Nucleus accumbens (tissue), 56 donors: Measurements from ENCODE around the gene ANKZF1.
A peak's percentile ranks its signal among the peaks of the same experiment; 100 is the strongest.

Experiments
- DNase-seq, 56 donors: peaks; one replicate each; lab custom pipeline; 2025; lab: John Stamatoyannopoulos, UW

Gene ANKZF1

DNA sequence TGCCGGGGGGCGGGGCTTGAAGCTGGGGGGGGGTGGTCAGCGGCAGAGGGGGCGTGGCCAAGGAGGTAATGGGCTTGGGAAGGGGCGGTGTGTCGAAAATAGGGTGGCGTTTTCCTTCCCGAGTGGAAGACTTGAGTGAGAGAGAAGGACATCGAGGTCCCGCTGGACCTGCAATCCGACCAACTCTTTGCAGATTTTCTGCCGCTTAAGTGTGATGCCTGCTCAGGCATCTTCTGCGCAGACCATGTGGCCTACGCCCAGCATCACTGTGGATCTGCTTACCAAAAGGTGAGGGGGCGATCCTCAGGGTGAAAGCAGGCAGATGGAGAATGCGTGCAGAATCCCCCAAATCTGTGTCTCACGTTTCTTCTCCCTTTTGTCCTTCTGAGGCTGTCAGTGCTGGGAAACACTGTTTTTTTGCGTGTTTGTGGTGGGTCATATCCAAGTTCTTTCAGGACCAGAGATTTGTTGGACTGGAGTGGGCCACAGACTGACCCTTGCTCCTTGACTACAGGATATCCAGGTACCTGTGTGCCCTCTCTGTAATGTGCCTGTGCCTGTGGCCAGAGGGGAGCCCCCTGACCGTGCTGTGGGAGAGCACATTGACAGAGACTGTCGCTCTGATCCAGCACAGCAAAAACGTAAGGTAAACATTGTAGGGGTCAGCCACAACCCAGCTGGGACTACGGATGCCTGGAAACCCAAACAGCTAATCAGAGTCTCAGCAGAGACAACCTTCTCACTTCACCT, 22.3 kb upstream of the ANKZF1 start:
- peak in 1 of 56 donors; percentile 78 for DNase-seq

DNA sequence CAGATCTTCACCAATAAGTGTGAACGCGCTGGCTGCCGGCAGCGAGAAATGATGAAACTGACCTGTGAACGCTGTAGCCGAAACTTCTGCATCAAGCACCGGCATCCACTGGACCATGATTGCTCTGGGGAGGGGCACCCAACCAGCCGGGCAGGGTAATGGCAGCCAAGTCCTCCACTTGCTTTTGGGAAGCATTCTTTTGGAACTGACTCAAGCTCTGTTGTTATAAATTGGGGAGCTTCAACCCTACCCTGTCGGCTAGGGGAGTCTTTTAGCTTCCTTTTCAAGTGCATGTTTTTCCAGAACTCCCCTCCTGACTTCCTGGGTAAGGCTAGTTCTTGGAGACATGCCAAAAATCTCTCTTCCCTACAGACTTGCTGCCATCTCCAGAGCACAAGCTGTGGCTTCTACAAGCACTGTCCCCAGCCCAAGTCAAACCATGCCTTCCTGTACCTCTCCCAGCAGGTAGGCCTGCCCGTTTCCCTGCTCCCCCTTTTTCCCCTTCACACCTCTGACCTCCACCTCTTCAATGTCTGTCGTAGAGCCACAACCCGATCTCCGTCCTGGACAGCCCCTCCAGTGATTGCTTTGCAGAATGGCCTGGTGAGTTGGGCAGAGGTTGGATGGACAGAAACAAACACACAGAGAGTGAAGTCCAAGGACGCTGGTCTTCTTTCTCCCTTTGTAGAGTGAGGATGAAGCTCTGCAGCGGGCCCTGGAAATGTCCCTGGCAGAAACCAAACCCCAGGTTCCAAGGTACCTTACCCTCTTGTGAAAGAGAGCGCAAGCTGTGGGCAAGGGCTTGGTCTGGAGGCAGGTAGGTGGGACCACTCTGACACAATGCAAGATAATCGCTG, 21.5 kb upstream of the ANKZF1 start:
- peak in 1 of 56 donors; percentile 10 for DNase-seq

DNA sequence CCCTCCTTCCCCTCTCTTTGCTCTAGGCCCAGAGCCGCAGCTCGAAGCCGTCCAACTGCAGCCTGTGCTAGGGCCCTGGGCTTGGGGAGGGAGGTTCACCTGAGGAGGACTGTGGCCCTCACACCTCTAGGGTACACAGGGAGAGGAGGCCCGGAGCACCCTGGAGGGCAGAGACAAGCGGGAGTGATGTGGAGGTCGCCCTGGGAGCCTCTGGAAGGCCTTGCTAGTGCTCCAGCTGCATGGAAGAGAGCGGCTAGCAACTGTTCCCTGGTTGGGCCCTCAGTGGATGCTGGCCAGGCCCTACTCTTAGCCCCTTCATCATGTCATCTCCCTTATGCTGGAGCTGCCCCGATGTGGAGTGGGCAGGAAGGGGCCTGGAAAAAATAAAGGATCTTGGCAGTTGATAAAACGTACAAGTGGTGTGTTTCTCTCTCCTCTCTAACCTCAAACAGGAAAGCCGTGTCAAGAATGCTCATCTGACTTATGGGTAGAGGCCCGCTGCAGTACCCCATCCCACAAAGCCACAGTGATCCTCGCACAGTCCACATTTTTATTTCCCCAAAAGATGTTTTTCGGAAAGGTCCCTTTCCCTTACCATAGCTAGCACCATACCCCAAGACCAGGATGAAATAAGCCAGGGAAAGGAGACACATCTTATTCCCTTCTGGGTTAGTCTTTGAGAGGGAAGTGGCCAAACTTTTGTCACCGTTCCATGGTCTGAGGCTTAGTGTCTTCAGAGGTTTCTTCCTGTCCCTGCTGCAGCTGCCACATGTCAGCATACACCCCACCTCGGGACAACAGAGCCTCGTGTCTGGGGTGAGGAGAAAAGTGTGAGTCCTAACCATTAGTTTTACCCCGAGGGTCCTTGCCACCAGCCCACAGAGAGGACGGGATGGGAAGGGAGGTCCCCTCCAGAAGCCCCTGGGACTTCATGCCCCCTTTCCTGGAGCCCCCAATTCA, 20.1 kb upstream of the ANKZF1 start:
- no peak for DNase-seq

DNA sequence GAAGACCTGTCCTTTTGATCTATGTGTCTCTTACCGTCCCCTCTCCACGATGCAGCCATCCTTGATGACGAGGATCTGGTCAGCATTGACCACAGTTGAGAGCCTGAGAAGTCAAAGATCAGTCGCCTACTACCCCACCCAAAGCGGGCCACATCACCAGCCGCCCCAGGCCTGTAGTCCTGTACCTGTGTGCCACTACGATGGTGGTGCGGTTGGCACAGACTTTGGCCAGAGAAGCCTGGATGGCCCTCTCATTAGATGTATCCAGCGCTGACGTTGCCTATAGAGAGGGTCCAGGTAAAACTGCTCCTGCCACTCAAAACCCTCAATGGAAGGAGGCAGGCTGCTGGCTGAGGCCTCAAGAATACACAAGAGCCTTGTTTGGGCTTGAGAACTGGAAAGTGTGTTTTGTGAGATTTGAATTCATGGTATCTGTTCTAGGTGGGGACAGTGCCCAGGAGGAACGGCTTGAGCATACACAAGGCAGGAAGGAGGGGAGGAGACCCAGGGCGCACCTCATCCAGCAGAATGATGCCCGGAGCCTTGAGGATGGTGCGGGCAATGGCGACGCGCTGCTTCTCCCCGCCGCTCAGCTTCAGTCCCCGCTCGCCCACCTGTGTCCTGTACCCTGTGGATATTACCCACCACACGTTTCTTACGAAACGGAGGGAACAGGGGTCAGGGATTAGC, 19.3 kb upstream of the ANKZF1 start:
- DNase-seq: no peak

DNA sequence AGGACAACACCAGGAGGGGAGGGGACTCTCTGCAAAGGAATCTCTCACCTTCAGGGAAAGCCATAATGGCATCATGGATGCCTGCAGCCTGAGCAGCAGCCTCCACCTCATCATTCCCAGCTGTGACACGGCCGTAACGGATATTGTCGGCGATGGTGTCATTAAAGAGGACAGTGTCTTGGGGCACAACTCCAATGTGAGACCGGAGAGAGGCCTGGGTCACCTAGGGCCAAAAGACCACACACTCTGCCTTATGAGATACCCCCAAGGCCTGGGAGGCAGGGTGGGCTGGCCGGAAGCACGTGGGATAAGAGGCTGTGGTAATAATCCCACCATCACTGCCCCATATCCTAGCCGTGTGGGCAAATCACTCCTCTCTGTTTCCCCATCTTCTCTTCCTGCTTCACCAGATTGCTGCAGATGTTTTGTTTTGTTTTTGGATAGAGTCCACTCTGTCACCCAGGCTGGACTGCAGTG, 18.7 kb upstream of the ANKZF1 start:
- DNase-seq: no peak

DNA sequence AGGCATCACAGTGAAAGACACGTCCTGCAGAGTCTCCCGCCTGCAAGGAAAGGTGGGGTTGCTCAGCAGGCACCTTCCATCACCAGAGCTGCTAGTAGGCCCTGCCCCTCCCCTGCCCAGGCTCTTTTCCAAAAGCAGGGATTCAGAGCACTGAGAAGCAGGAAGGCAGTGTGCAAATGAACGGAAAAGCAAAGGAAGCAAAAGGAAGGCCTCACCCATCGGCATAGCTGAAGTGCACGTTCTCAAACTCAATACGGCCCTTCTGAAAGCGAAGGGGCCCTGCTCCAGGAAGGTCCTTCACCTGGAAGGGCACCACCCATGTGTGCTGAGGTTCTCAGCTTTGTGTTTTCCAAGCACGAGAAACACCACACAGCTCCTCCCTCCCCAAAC, 16.6 kb upstream of the ANKZF1 start:
- DNase-seq: no peak

DNA sequence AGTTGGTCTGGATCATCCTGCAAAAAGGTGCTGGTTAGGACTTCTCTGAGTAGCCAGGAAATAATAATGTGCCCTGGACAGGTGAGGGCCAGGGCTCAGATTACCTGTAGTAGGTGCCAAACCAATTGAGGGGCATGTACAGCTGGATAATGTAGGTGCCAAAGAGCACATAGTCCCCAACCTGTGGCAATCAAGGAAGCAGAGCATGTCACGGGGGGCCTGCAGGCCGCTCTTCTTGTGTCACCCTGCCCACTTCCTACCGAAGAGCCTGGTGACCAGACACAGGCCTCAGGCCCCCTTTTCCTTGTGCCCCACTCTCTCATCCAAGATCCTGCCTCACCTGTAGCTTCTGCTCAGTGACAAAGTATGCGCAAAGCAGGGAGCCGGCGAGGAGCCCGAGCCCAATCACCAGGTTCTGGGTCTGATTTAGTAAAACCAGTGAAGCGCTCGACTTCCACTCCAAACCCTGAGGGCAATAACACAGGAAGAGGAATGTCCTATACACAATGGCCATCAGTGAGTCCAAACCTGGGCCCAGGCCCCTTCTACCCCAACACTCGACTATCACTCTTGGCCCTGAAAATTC, 16.0 kb upstream of the ANKZF1 start:
- no peak for DNase-seq

DNA sequence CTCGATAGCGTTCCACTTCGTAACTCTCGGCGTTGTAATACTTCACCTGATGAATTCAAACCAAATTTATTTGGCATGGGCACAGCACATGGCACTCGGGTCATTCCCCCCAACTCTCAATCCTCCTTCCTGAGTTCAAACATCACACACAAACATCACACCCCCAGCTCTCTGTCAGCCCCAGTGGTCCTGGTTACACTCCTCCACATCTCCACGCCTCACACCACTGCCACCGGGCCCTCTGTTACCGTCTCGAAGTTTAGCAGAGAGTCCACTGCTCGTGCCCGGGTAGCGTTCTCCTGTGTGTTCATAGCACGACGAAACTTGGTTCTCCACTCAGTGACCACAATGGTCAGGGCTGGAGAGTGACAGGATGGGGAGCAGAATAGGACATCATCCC, 15.5 kb upstream of the ANKZF1 start:
- no peak for DNase-seq

DNA sequence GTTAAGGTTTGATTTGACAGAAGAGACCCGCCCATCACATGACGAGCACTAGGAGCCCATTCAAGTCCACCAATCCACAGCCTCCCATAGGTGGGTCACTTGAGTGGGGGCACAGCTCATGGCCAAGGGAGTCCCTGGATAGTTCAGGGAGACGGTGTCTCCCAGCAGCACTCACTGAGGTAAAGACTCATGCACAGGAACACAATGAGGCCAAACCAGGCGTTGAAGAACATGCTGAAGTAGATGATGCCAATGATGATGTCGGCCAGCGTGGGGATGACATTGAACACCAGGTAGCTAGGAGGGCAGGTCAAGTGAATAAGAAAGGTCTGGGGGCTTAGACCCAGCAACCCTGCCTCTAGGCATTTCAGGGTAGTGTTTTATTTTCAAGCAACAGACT, 14.8 kb upstream of the ANKZF1 start:
- DNase-seq: no peak

DNA sequence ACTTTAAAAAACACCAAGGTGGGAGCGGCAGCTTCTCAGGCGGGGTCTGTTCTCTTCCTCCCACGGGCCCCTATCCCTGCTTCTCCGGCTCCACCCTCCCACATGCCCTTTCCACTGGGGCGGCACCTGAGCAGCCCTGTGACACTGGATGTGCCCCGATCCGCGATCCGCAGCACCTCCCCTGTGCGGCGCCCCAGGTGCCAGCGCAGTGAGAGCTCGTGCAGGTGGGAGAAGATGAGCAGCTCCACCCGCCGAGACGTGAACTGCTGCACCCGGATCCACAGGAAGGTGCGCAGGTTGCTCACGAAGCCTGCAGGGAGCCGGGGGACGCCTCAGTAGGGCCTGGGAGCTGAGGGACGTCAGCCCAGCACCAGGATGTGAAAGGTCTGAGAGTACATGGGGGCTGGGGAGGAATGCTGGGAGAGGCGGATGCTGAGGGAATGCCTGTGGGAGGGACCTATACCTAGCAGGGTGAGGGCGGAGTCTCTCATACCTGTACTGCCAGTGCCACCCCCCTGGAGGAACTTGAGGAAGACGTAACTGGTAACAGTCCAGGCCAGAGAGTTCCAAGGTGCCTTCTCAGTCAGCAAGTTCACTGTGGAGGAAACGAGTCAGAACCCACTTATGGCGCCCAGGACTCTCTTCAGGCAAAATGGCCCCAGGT, 13.6 kb upstream of the ANKZF1 start:
- DNase-seq: no peak

DNA sequence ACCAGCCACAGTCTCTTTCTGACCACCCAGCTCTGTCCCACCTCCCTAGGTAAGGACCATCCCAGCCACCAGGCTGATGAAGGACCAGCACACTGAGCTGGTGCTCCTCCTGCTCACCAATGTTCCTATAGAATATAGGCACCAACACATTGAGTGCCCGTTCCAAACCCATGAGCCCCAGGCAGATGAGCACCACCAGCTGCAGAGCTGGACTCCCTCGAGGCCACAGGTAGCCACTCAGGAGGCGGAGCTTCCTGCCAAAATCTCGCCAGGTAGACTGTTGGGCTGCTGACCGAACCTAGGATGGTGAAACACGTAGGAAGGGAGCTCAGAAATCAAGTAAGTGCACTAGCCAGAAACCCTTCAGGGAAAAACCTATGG, 13.1 kb upstream of the ANKZF1 start:
- no peak for DNase-seq

DNA sequence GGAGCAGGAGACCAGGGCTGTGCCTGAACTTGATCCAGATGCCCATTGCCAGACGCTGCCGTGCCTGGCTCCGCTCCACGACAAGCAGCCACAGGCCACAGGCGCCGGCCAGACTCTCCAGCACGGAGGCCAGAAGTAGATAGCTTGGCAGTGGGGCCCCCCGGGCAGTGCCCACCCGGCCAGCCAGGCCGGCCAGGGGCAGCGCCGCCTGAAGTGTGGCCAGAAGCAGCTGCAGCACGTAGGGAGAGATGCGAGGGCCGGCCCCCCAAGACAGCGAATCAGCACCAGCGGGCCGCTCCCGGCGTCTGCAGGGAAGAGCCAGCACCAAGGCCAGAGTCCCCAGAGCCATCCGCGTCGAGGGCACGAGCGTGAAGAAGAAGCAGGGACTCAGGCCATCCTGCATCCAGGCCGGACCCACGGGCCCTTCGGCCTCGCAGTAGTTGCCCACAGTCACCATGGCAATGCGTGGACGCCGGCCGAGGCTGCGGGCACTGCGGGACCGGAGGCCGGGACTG, 11.3 kb upstream of the ANKZF1 start:
- DNase-seq: peak in 47 of 56 donors; percentile 31 to 89 (median 69)

DNA sequence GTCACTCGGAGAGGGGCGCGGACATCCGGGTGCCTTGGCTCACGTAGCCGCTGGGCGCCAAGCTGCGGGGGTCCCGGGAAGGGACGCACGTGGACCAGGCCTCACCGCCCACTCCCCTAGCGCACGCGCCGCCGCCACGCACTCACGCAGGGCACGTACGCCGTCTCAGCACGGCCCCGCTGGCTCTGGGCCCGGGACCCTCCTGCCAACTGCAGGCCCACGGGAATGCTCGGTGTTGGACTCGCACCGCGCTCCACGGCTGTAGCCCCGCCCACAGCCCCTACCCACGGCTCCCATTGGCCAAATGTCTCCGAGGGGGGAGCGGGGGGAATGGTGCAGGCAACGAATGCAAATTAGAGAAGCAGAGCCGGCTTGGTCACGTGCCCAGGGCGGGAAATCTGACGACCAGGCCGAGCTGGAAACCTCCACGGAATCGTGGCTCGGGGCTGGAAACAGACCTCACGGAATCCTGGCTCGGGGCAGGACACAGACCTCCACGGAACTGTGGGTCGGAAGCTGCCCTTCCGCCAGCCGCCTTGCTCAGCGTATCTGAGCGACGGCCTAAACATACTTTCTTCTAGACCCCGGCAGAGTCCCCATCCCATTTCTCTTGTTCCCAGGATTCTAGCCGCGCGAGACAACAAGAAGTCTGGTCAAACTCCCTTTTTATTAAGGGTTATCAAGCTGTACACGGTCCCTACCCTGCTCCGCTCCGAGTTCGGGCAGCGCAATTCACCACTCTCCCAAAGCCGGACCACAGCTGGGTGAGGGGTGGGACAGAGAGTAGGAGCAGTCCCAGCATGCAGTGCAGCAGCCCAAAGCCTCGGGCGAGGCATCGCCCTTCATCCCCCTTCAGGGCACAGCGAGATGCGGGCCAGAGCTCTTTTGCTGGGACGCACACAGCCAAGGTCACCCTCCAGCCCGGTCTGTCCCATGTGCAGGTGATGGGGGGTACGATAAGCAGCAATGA, 10.6 kb upstream of the ANKZF1 start, which contains the start of gene ABCB6:
Gene ABCB6 (minus strand): TSS at position 227 of the 970 bp plus-strand sequence. CDS start 285 bp downstream, outside the sequence.
- peak; percentile 68 to 99 (median 94) for DNase-seq

DNA sequence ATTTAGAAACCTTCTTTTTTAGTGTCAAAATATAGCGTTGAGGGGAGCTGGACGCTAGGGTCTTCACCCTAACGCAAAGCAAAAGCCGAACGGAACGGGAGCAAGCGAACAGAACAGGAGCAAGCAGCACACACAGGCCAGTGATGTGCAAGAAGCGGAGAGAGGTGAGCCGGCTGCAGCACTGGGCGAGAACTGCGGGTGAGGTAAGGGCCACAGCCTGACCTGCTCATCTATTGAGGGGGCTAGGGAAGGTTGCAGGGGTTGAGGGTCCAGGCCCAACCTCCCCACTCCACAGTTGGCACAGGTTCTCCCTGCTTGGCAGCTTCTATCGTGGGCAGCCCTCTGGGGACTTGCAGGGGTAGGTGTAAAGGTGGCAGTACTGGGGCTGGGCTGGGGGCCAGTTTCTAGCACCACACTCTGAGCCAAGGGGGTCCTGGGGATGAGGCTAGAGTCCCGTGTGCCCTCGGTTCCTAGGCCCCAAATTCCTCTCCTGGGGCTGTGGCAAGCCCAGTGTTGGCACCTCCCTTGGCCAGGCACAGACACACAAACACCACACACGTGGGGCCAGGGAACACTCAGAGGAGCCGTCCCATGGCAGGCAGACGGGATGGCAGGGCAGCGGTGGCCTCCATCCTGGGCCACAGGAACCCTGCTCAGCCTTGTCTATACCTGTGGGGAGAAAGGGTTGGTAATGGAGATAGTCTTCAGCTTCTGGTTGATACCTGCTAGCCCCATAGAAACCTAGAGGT, 9.6 kb upstream of the ANKZF1 start:
- DNase-seq: no peak

DNA sequence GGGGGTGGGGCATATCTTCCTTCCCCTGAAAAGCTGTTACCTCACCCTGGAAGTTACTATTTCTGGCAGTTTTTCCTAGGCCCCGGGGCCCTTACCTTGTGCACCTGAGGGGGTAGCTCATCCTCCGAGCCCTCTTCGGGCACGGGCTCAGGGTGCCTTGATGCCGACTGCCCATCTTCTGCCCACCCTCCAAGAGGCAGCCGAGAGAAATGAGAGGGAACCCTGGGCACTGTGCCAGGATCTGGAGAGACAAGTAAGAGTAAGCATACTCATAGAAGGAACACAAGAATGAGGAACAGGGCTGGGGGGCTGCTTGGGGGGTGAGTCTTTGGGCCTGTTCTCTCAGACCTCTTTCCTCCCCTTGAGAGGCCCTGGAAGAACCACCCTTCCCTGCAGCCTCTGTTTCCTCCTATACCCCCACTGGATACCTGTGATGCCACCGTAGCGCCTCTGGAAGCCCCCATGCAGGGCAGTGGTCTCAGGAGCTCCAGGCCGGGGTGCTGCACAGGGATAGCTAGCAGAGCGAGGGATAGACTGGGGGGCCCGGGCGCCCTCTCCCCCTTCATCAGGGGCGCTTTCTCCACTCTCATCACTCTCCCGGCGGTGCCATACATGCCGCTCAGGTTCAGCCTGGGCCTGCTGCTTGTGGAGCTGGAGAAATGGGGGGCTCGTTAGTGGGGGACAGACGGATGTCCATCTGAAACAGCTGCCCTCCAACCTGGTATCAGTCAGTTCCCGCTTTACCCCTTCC, 8.8 kb upstream of the ANKZF1 start:
- DNase-seq: peak in 1 of 56 donors; percentile 16

DNA sequence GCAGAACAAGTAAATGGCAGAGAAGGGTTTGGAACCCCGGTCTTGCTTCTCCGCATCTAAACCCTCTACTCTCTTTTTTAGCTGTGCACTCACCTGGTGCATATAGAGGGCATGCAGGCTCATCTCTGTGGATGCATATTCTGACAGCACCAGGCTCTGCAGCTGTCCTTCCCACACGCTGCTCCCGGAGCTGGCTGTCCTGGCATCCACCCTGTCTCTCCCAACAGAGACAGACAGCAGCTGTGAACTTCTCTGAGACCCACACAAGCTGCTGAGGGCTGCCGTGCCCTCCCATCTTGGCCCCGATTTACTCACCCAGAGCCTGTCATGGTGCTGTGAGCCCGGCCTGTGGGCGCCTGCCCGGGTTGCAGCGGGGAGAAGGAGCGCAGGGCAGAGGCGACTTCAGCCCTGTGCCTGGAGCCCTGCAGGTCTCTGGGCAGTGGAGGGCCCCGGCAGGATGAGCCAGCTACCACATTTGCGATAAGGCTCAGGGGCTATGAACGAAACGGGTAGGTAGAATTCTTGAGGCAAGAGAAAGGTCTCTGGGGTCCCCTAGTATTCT, 7.6 kb upstream of the ANKZF1 start:
- DNase-seq: no peak
